HFF-Myc (cell line): ENCODE measurements around the gene OR52M1.

Experiments
- DNase-seq: peaks from one replicate; pipeline ENCODE4 v3.0.0-alpha.2; 2011; ENCODE audit warnings: low read depth; ENCODE audit errors: extremely low read depth
- H3K4me3 ChIP-seq: replicated peaks from 2 replicates; pipeline ENCODE4 v1.5.1; 2011; ENCODE audit warnings: low read depth, mild to moderate bottlenecking, control low read depth, low read length
- TF ChIP-seq, protein P1 (sequence below): IDR thresholded peaks from 2 replicates; pipeline ENCODE4 v1.5.1; 2012; ENCODE audit warnings: mild to moderate bottlenecking, low read depth, low read length, control low read depth; ENCODE audit errors: missing control alignments

OR52M1 gene

GRCh38 chr11:4565371-4565770, 20.4 kb downstream of the OR52M1 start:
- TF ChIP-seq, protein P1, sequence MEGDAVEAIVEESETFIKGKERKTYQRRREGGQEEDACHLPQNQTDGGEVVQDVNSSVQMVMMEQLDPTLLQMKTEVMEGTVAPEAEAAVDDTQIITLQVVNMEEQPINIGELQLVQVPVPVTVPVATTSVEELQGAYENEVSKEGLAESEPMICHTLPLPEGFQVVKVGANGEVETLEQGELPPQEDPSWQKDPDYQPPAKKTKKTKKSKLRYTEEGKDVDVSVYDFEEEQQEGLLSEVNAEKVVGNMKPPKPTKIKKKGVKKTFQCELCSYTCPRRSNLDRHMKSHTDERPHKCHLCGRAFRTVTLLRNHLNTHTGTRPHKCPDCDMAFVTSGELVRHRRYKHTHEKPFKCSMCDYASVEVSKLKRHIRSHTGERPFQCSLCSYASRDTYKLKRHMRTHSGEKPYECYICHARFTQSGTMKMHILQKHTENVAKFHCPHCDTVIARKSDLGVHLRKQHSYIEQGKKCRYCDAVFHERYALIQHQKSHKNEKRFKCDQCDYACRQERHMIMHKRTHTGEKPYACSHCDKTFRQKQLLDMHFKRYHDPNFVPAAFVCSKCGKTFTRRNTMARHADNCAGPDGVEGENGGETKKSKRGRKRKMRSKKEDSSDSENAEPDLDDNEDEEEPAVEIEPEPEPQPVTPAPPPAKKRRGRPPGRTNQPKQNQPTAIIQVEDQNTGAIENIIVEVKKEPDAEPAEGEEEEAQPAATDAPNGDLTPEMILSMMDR = no peak
- H3K4me3 ChIP-seq = no peak overlapping the region
- no peak for DNase-seq

DNA sequence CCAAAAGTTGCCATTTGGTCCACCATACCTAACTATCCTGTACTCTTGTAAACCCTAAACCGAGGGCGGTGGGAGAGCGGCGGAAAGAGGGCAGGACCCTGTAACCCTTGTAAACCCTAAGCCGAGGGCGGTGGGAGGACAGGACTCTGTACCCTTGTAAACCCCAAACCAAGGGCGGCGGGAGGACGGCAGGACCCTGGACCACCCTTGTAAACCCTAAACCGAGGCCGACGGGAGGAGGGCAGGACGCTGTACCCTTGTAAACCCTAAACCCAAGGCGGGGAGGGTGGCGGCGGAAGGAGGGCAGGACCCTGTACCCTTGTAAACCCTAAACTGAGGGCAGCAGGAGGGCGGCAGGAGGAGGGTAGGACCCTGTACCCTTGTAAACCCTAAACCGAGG, 24.1 kb downstream of the OR52M1 start:
- no peak for DNase-seq
- no peak overlapping the region for H3K4me3 ChIP-seq
- TF ChIP-seq, protein P1 = no peak

- TF ChIP-seq, protein P1 = no peak
- DNase-seq = no peak
- H3K4me3 ChIP-seq = no peak overlapping the region
These were observed 31.9 kb downstream of the OR52M1 start for GRCh38 chr11:4576880-4577279.

- H3K4me3 ChIP-seq = no peak overlapping the region
- DNase-seq = no peak
- TF ChIP-seq, protein P1 = no peak
These were observed 32.8 kb downstream of the OR52M1 start for GRCh38 chr11:4577761-4578160.

GRCh38 chr11:4578624-4579023, 33.6 kb downstream of the OR52M1 start:
- H3K4me3 ChIP-seq = no peak overlapping the region
- TF ChIP-seq, protein P1 = no peak
- DNase-seq = no peak

DNA sequence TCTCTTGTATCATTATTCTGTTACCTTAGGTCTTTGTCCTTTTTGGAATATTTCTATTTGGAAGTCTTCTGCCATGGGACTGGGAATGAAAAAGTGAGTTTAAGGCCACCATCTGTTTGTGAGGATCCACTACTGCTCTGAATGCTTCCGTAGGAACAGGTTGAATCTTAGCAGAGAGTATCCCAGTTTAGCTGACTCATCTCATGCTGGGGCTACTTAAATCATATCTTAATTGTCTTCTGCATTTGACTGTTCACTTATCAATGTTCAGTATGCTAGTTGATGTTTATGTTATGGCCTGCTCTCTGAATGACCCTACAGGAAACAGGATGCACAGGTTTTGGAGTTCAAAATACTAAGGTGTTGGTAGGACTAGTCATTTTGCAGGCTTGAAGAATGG, 35.1 kb downstream of the OR52M1 start:
- no peak overlapping the region for H3K4me3 ChIP-seq
- TF ChIP-seq, protein P1 = no peak
- no peak for DNase-seq

DNA sequence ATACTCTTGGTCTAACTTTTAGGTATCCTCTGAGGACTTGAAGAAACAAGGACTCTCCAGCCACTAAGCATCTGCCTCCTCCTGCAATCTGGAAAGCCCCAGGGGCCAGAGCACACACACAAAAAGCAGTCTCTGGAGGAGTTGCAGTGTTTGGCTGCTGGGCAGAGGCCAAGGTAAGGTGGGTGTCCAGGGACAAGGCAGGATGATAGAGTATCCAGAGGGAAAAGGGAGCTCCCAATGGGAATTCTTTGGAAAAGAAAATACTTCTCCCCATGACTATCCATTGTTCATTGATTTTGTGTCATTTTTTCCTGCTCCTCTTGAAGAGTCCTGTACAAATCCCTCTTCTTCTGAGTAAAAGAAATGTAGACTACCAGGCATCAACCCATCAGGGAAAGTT, 36.5 kb downstream of the OR52M1 start, which contains the start of gene OR52I2:
Gene OR52I2, plus strand, starts transcription at position 301 of the 400 bp plus-strand sequence.
- TF ChIP-seq, protein P1 = no peak

More for the DNA sequence above, 36.5 kb downstream of the OR52M1 start, which contains the start of gene OR52I2:
- no peak within 1 kb of the TSS for H3K4me3 ChIP-seq
- DNase-seq = no peak
